H1 (cell line): Measurements from ENCODE around the gene NELFA. TPM values are rescaled to one million over a fixed set of nuclear protein-coding genes. Genes with fewer than 3 reads are reported as not detected.

Experiments used
- CTCF ChIA-PET: fragments of 300-600 bp; sonication (Branson Sonifier 250); formaldehyde crosslinking; loops from one replicate; lab custom pipeline; 2021; ENCODE audit not compliant: partially characterized antibody; lab: Charles Lee
- POLR2A ChIA-PET: fragments of 300-600 bp; sonication (Branson Sonifier 250); formaldehyde crosslinking; loops from one replicate; lab custom pipeline; 2021; ENCODE audit warnings: inconsistent platforms; ENCODE audit not compliant: partially characterized antibody; lab: Charles Lee
- DNase-seq, 2 experiments: peaks; one replicate each; pipeline versions ENCODE4 v3.0.0 to v3.0.0-alpha.2; 2010 to 2022; ENCODE audit warnings: low spot score in 2 of 2, low read depth in 1 of 2, mixed read lengths in 1 of 2
- FAIRE-seq: peaks from 2 replicates; lab custom pipeline; 2011; peaks lifted over from hg19 to GRCh38; lab: Jason Lieb, UNC
- H2AFZ ChIP-seq: 2 replicates; pipeline ENCODE4 v1.8.1; 2012; ENCODE audit warnings: low read length, inconsistent platforms
- H2AK5ac ChIP-seq: 2 replicates; pipeline ENCODE4 v1.6.1; 2013; ENCODE audit warnings: low read depth, low read length
- H2BK120ac ChIP-seq: replicated peaks from 2 replicates; pipeline ENCODE3; 2013; ENCODE audit warnings: low read depth, low read length, inconsistent platforms
- H2BK12ac ChIP-seq: 2 replicates; pipeline ENCODE4 v1.6.1; 2013; ENCODE audit warnings: low read depth, low read length
- H2BK15ac ChIP-seq: 2 replicates; pipeline ENCODE4 v1.6.1; 2013; ENCODE audit warnings: low read length
- H2BK20ac ChIP-seq: 2 replicates; pipeline ENCODE4 v1.6.1; 2013; ENCODE audit warnings: low read length
- H2BK5ac ChIP-seq: 2 replicates; pipeline ENCODE4 v1.6.1; 2013; ENCODE audit warnings: low read depth, low read length
- H3K14ac ChIP-seq: 2 replicates; pipeline ENCODE4 v1.6.1; 2013; ENCODE audit warnings: inconsistent platforms; ENCODE audit not compliant: insufficient read length
- H3K18ac ChIP-seq: 2 replicates; pipeline ENCODE4 v1.6.1; 2013; ENCODE audit warnings: low read length; ENCODE audit errors: extremely low read depth
- H3K23ac ChIP-seq: 2 replicates; pipeline ENCODE4 v1.6.1; 2013; ENCODE audit warnings: inconsistent platforms; ENCODE audit not compliant: insufficient read length
- H3K23me2 ChIP-seq: 2 replicates; pipeline ENCODE4 v1.6.1; 2013; ENCODE audit warnings: low read depth, low read length
- H3K27ac ChIP-seq: 2 replicates; pipeline ENCODE4 v1.6.1; 2011; ENCODE audit warnings: low read depth, low read length, inconsistent platforms
- H3K27me3 ChIP-seq, 4 experiments: replicated peaks in 1 of 4; 1 replicate in 1 of 4; 2 replicates in 3 of 4; pipeline versions ENCODE4 v1.6.1 to v1.8.1; 2011 to 2013; ENCODE audit warnings: low read length in 3 of 4, mild to moderate bottlenecking in 3 of 4, inconsistent platforms in 2 of 4, mixed read lengths in 2 of 4, moderate library complexity in 1 of 4; ENCODE audit not compliant: control insufficient read depth in 3 of 4, insufficient read depth in 3 of 4; ENCODE audit errors: extremely low read depth in 1 of 4
- H3K36me3 ChIP-seq, 4 experiments: 2 replicates each; pipeline versions ENCODE4 v1.6.1 to v1.8.1; 2011 to 2013; ENCODE audit warnings: mild to moderate bottlenecking in 4 of 4, low read length in 3 of 4, moderate library complexity in 2 of 4, control low read depth in 1 of 4, inconsistent platforms in 1 of 4; ENCODE audit not compliant: insufficient read depth in 4 of 4, control insufficient read depth in 2 of 4
- H3K4ac ChIP-seq: replicated peaks from 2 replicates; pipeline ENCODE3; 2013; ENCODE audit warnings: low read length, low read depth, mixed read lengths, inconsistent platforms; ENCODE audit not compliant: insufficient read length
- H3K4me1 ChIP-seq, 4 experiments: replicated peaks in 1 of 4; 1 replicate in 1 of 4; 2 replicates in 3 of 4; pipeline versions ENCODE4 v1.6.1 to v1.8.1; 2011 to 2013; ENCODE audit warnings: low read length in 3 of 4, inconsistent platforms in 2 of 4, mixed read lengths in 1 of 4; ENCODE audit not compliant: insufficient read depth in 4 of 4, control insufficient read depth in 3 of 4
- H3K4me2 ChIP-seq, 2 experiments: 2 replicates each; pipeline versions ENCODE4 v1.6.1 to v1.8.1; 2011 to 2013; ENCODE audit warnings: low read depth in 2 of 2, low read length in 2 of 2, control low read depth in 1 of 2, inconsistent platforms in 1 of 2, mild to moderate bottlenecking in 1 of 2; ENCODE audit not compliant: insufficient read depth in 1 of 2
- H3K4me3 ChIP-seq, 4 experiments: fragments of 200-600, 300-600 bp in 1 of 4; sonication (generic), shearing (Covaris generic), sonication (Bioruptor Twin) in 1 of 4; 2 replicates each; pipeline versions ENCODE4 v1.5.1 to v1.8.1; 2011 to 2016; ENCODE audit warnings: low read length in 4 of 4, low read depth in 3 of 4, control low read depth in 2 of 4, inconsistent platforms in 2 of 4, mild to moderate bottlenecking in 2 of 4, mixed read lengths in 1 of 4, moderate library complexity in 1 of 4; ENCODE audit not compliant: insufficient read depth in 2 of 4; ENCODE audit errors: extremely low read depth in 1 of 4
- H3K56ac ChIP-seq: replicated peaks from 2 replicates; pipeline ENCODE3; 2013; ENCODE audit warnings: low read depth, mild to moderate bottlenecking, mixed read lengths, low read length, inconsistent platforms; ENCODE audit not compliant: insufficient read length
- H3K79me1 ChIP-seq: 2 replicates; pipeline ENCODE4 v1.6.1; 2013; ENCODE audit warnings: low read depth, low read length, control low read depth
- H3K79me2 ChIP-seq, 2 experiments: 2 replicates each; pipeline versions ENCODE4 v1.6.1 to v1.8.1; 2012 to 2013; ENCODE audit warnings: low read length in 2 of 2, mild to moderate bottlenecking in 2 of 2, inconsistent platforms in 1 of 2; ENCODE audit not compliant: insufficient read depth in 2 of 2, control insufficient read depth in 1 of 2
- H3K9ac ChIP-seq, 4 experiments: replicated peaks in 1 of 4; 1 replicate in 1 of 4; 2 replicates in 3 of 4; pipeline versions ENCODE4 v1.6.1 to v1.8.1; 2011 to 2013; ENCODE audit warnings: low read depth in 3 of 4, low read length in 3 of 4, control low read depth in 2 of 4, mild to moderate bottlenecking in 2 of 4, moderate library complexity in 2 of 4, inconsistent platforms in 1 of 4; ENCODE audit errors: extremely low read depth in 1 of 4
- H3K9me3 ChIP-seq, 2 experiments: 2 replicates each; pipeline versions ENCODE4 v1.6.1 to v1.8.1; 2012 to 2013; ENCODE audit warnings: mild to moderate bottlenecking in 2 of 2, moderate library complexity in 2 of 2, control low read depth in 1 of 2, inconsistent platforms in 1 of 2, low read depth in 1 of 2, low read length in 1 of 2, mixed read lengths in 1 of 2; ENCODE audit not compliant: insufficient read depth in 2 of 2
- H4K20me1 ChIP-seq, 2 experiments: replicated peaks in 1 of 2; 2 replicates each; pipeline versions ENCODE3 to v1.8.1; 2011 to 2013; ENCODE audit warnings: inconsistent platforms in 2 of 2, low read length in 2 of 2, mild to moderate bottlenecking in 1 of 2; ENCODE audit not compliant: insufficient read depth in 2 of 2, control insufficient read depth in 1 of 2
- H4K5ac ChIP-seq: 2 replicates; pipeline ENCODE4 v1.6.1; 2013; ENCODE audit warnings: low read length, low read depth, mixed read lengths, inconsistent platforms; ENCODE audit not compliant: insufficient read length
- H4K8ac ChIP-seq: 2 replicates; pipeline ENCODE4 v1.8.0; 2013; ENCODE audit warnings: mild to moderate bottlenecking, moderate library complexity, low read length, inconsistent platforms; ENCODE audit not compliant: insufficient read depth; ENCODE audit errors: extremely low read depth
- H4K91ac ChIP-seq: replicated peaks from 2 replicates; pipeline ENCODE3; 2013; ENCODE audit warnings: low read length, mixed read lengths, inconsistent platforms; ENCODE audit not compliant: insufficient read length
- CEBPB ChIP-seq: IDR thresholded peaks from 2 replicates; pipeline ENCODE4 v1.6.1; 2012; ENCODE audit warnings: low read depth, low read length
- CHD1 ChIP-seq: IDR thresholded peaks from 2 replicates; pipeline ENCODE4 v1.6.1; 2012; ENCODE audit warnings: low read depth, low read length, improper control_type of control experiment
- E2F6 ChIP-seq: IDR thresholded peaks from 2 replicates; pipeline ENCODE4 v1.6.1; 2012; ENCODE audit warnings: inconsistent platforms
- EP300 ChIP-seq, 2 experiments: IDR thresholded peaks; 1 replicate in 1 of 2; 2 replicates in 1 of 2; pipeline ENCODE4 v1.6.1; 2011 to 2012; ENCODE audit warnings: low read depth in 2 of 2, low read length in 2 of 2, mild to moderate bottlenecking in 2 of 2, borderline replicate concordance in 1 of 2, inconsistent platforms in 1 of 2, moderate library complexity in 1 of 2
- EZH2 ChIP-seq: fragments of 200-600 bp; sonication (generic); IDR thresholded peaks from 2 replicates; pipeline ENCODE4 v1.7.1; 2012; ENCODE audit warnings: low read depth, mild to moderate bottlenecking, moderate library complexity, low read length, inconsistent platforms; ENCODE audit not compliant: severe bottlenecking
- POLR2A ChIP-seq, 2 experiments: IDR thresholded peaks; 1 replicate in 1 of 2; 2 replicates in 1 of 2; pipeline ENCODE4 v1.6.1; 2011; ENCODE audit warnings: low read depth in 2 of 2, low read length in 2 of 2, mild to moderate bottlenecking in 2 of 2; ENCODE audit errors: control extremely low read depth in 1 of 2
- SAP30 ChIP-seq: fragments of 300-600 bp; sonication (generic); IDR thresholded peaks from 2 replicates; pipeline ENCODE4 v1.7.1; 2012; ENCODE audit warnings: low read length, moderate library complexity, mild to moderate bottlenecking, inconsistent platforms; ENCODE audit not compliant: insufficient read depth, insufficient replicate concordance
- TCF12 ChIP-seq: IDR thresholded peaks from 2 replicates; pipeline ENCODE4 v1.6.1; 2011; ENCODE audit warnings: low read depth, mild to moderate bottlenecking, low read length
- USF2 ChIP-seq: IDR thresholded peaks from 2 replicates; pipeline ENCODE4 v1.6.1; 2011; ENCODE audit warnings: low read length, improper control_type of control experiment
- WGBS, 2 experiments: shearing (Covaris generic) in 1 of 2; methylation state at CpG; one replicate each; pipeline versions ENCODE4 v1.1.6 to v1.1.7; 2013 to 2015; ENCODE audit warnings: low lambda C conversion rate in 2 of 2, mixed read lengths in 2 of 2, inconsistent platforms in 1 of 2, low coverage in 1 of 2, missing lambda C conversion rate in 1 of 2; ENCODE audit not compliant: insufficient replicate concordance in 2 of 2, insufficient coverage in 1 of 2, insufficient read length in 1 of 2; ENCODE audit errors: extremely low coverage in 1 of 2, missing lambda C conversion rate in 1 of 2; 5-methylcytosine and 5-hydroxymethylcytosine counted together
- polyA plus RNA-seq, 7 experiments: library from polyadenylated mRNA; depleted of rRNA in 3 of 7; stranded (reverse) in 5 of 7; unstranded in 2 of 7; fragments of >200 nt in 5 of 7; fragments of 200-250 nt in 2 of 7; gene quantifications; 1 replicate in 5 of 7; 2 replicates in 1 of 7; 4 replicates in 1 of 7; pipeline versions ENCODE4 v1.2.1 to v1.2.3, GENCODE V29; 2011 to 2013; ENCODE audit warnings: missing spikeins in 2 of 7, mixed read lengths in 2 of 7
- total RNA-seq: library from RNA; stranded (reverse); fragmentation: NEBNext Ultra II Directional; extraction: Animal tissue kit (Norgen Biotek cat#: 25700); gene quantifications from 2 replicates; pipeline ENCODE4 v1.2.1, GENCODE V29; 2021

Gene NELFA
- total and polyA plus RNA-seq, 2 of the 8 experiments (the other 6 are each of a cell fraction or from before 2014, with no cell fraction given) = 41.8 to 57.5 TPM

GRCh38 chr4:2044542-2045517, 36.1 kb upstream of the NELFA start:
- Histone ChIP-seq H2AFZ (no peak overlapping the region), H4K5ac (no peak overlapping the region), H4K8ac (no peak overlapping the region), H3K4me3 (no peak overlapping the region), H3K23me2 (peaks cover 12% of the 10 kb centered on the region; the same call in 1 of the 2 replicates), H2BK15ac (no peak overlapping the region), H3K36me3 (no peaks in the 10 kb centered on the region; a peak in 1 of 8 replicates), H3K23ac (no peak overlapping the region), H4K20me1 (peaks cover 0 to 9% of the 10 kb centered on the region in 2 experiments), H2BK12ac (no peak overlapping the region), H3K79me1 (no peaks in the 10 kb centered on the region), H3K14ac (no peak overlapping the region), H2BK120ac (no peak overlapping the region), H3K56ac (no peak overlapping the region), H3K27me3 (peaks cover 21 to 41% (median 35%) of the 10 kb centered on the region in 4 experiments), H3K4me2 (no peak overlapping the region), H2AK5ac (no peak overlapping the region), H3K27ac (no peak overlapping the region), H2BK5ac (no peak overlapping the region), H4K91ac (no peak overlapping the region), H2BK20ac (no peak overlapping the region), H3K79me2 (no peaks in the 10 kb centered on the region), H3K4me1 (peaks cover 0 to 8% (median 3%) of the 10 kb centered on the region in 4 experiments; a peak in 5 of 7 replicates), H3K18ac (no peak overlapping the region), H3K9me3 (peaks cover 0 to 8% of the 10 kb centered on the region in 2 experiments; a peak in 1 of 4 replicates), H3K9ac (no peak overlapping the region), H3K4ac (no peak overlapping the region)
- ChIA-PET POLR2A (interaction anchor here (0.6 to 2.3 kb wide), 5 partner anchors 13 to 108 kb away, joined by 3 to 6 read pairs (median 3); partner anchors contain the start of gene NELFA), CTCF (interaction anchor here (0.6 to 2.6 kb wide), 6 partner anchors 13 to 254 kb away, joined by 3 to 10 read pairs (median 3); partner anchors contain the start of genes NAT8L and NELFA)
- WGBS, 2 experiments = 92% methylated on average over 17 of the region's 18 CpGs; no CpG with 5 or more reads in 1 of the 2 experiments
- DNase-seq (peak in 1 of 2 experiments; percentile 35), FAIRE-seq (no peak)
- TF ChIP-seq EZH2 (no peak), E2F6 (no peak), CHD1 (no peak), SAP30 (no peak), POLR2A (IDR thresholded peaks at IDR 0.05; ENCODE audit: control extremely low read depth in 1 of 2, low read depth in 2 of 2, low read length in 2 of 2) (no peak), TCF12 (no peak), USF2 (no peak), CEBPB (no peak), EP300 (IDR thresholded peaks at IDR 0.05; ENCODE audit: borderline replicate concordance in 1 of 2, low read depth in 2 of 2, low read length in 2 of 2) (no peak)
